Stimulated activated CD4-positive, alpha-beta T cell treated with anti-CD3 and anti-CD28 coated beads, Interleukin-2, amount 100 ng/mL, for 24 hours (primary cell): ENCODE data around the gene GK2.

Experiments
- DNase-seq, 2 donors: peaks; one replicate each; pipeline ENCODE4 v3.0.0-alpha.2; 2020

GK2 gene

DNA sequence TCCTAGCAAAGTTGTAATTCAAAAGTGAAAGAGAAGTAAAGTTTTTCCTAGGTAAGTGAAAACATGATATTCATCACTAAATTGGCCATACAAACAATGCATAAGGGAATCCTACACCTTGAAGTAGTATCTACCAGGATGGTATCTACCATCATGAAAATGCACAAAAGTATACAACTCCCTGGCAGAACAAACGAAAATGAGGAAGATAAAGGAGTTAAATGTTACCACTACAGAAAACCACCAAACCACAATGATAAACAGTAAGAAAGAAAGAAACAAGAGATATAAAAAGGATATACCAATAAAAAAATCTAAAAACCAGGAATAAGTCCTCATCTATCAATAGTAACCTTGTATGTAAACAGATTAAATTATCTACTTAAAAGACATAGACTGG is 26.9 kb downstream of the GK2 start:
- DNase-seq = no peak

DNA sequence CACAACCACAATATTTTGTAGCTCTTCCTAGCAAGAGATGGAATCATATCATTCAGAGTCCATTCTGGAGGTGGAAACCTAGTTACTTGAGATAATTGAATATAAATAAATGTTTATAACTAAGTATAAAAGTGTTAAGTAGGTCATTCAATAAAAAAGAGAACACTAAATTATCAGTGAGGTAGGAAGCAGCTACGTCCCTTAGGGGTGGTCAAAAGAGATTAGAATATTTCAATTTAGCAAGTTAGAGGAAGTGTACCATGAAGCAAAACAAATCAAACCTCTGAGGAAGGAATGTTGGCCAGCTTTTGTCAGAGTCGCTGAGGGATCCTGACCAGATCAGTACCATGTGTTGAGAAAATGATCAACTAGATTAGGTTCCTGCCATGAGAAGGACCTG is 38.0 kb downstream of the GK2 start:
- no peak for DNase-seq

DNA sequence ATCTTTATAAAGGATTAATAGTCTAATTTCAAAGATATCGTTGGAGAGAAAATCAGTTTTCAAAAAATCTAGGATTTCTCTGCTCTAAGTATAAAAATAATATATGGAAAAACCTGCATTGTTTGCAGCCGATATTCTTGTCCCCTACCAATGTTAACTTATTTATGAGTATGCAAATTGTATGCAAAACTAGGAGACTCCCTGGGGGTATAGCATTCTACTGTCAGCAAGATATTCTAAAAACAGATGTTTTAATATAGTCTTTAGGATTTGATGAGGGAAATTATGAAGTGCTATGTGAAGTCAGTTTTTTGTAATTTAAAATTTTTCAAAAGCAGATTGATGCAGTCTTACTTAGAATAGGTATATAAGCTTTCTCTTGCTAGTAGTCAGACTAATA is 40.9 kb downstream of the GK2 start:
- no peak for DNase-seq

- no peak for DNase-seq
These were observed 41.6 kb downstream of the GK2 start for GRCh38 chr4:79366422-79366821.

DNA sequence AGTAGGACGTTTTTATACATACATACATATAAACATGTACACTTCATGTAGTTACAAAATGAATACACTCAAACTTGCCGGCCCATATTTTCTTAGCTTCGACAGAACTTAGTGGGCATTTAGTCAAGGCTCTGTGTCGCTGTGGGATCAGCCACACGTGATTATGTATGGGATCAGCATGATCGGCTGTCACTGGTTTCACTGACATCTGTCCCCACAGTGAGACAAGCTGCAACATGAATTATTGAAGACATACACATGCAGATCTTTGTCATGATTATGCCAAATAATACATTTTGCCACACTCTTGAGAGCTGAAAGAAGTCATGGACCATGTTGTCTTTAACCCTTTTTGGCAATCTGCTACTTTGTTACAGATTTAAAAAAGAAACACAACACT is 44.0 kb downstream of the GK2 start:
- DNase-seq = no peak

DNA sequence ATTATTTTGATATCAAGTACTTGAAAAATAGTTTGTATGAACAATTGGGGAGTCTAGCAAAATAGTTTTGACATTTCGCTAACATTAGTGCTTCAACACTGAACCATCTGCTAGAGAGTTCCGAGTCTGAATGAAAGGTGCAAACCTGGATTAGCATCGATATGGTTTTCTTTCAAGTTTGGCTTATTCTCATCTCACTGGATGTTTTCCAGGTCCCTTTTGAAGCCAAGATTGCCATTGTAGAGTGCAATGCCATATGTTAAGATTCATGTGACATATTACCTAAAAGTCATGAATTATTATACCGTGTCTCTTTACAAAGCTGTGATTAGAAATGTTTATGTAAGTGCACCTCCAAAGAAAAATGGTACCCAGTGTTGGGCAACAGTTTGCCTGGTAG is 45.4 kb downstream of the GK2 start:
- no peak for DNase-seq

DNA sequence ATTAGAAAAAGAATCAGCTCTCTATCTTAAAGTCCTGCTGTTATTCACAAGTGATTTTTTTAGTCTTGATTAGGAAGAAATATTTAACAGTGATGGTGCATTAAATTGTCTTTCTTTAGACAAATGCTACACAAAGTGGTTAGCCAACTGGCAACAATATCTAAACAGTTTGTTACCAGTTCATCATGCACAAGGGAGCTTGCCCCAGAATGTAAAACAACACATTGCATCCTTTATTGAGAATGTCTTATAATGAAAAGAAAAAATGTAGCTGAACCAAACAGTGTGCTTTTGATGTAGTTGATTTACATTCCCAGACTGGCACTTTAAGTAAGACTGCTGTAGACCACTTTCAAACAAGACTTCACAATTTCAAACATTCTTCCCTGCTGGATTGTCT is 48.0 kb downstream of the GK2 start:
- DNase-seq = no peak

DNA sequence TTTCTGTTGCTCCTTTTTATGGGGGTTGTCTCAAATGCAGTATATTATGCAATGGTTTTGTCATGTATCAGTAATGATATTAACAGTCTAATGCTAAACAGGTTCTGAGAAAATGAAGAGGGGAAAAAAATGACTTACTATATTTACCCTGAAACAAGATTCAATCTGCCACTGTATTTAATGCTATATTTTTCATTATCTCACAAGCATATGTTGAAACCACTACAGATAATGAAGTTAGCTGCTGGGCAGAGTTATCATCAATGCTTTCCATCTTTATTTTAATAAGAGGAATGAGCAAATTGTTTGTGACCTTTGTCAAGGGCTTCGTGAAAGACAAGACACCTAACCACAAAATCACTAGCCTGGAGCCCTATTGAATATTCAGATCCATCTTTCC is 49.6 kb downstream of the GK2 start:
- DNase-seq = no peak

GRCh38 chr4:79357365-79357764 is 50.7 kb downstream of the GK2 start:
- DNase-seq = no peak
